Right lobe of liver (tissue), 4 donors: ENCODE results near the gene BTBD8.

Source experiments
- CTCF ChIP-seq, 4 donors: fragments of 200-600 bp in 3 of 4; fragments of 450-650 bp in 1 of 4; IDR thresholded peaks; one replicate each; pipeline versions ENCODE4 v1.5.1 to v1.8.0; 2016 to 2022; ENCODE audit warnings: antibody characterized with exemption in 4 of 4, mild to moderate bottlenecking in 2 of 4
- POLR2A ChIP-seq: fragments of 450-650 bp; IDR thresholded peaks from one replicate; pipeline ENCODE4 v1.6.1; 2017; ENCODE audit warnings: antibody characterized with exemption, mild to moderate bottlenecking
- donor health status: DM: no; HTN: no; CAD: no.
- donor health status: DM: no; HTN: no; CAD: no.
- donor health status: DM: no; HTN: yes; CAD: no.

GRCh38 chr1:92201973-92202372, 121.8 kb downstream of the BTBD8 start:
- TF ChIP-seq POLR2A (no peak), CTCF (IDR thresholded peaks at IDR 0.05) (no peak)
